PFSK-1 (cell line): ENCODE measurements around the gene OPCML.

ENCODE experiments used
- FOXP2 ChIP-seq: optimal IDR thresholded peaks from 2 replicates; pipeline ENCODE3; 2011; ENCODE audit warnings: borderline replicate concordance, control low read depth, inconsistent platforms; ENCODE audit not compliant: insufficient read depth; ENCODE audit errors: extremely low read length, extremely low read depth
- POLR2AphosphoS5 ChIP-seq: IDR thresholded peaks from 2 replicates; pipeline ENCODE4 v1.6.1; 2012; ENCODE audit warnings: low read depth, mild to moderate bottlenecking, control low read depth, low read length, moderate library complexity
- SIN3A ChIP-seq: IDR thresholded peaks from 2 replicates; pipeline ENCODE4 v1.6.1; 2012; ENCODE audit warnings: mild to moderate bottlenecking, low read length, moderate library complexity, borderline replicate concordance; ENCODE audit not compliant: insufficient read depth
- TAF1 ChIP-seq: IDR thresholded peaks from 2 replicates; pipeline ENCODE4 v1.6.1; 2012; ENCODE audit warnings: low read length, control low read depth, borderline replicate concordance; ENCODE audit not compliant: insufficient read depth
- TF ChIP-seq, protein P1 (sequence below), 2 experiments: IDR thresholded peaks; 2 replicates each; pipeline versions ENCODE4 v1.6.1 to v1.8.0; 2011 to 2012; ENCODE audit warnings: low read depth in 2 of 2, low read length in 2 of 2, control low read depth in 1 of 2, inconsistent platforms in 1 of 2, mild to moderate bottlenecking in 1 of 2, moderate library complexity in 1 of 2; ENCODE audit not compliant: insufficient read depth in 1 of 2

Gene OPCML

DNA sequence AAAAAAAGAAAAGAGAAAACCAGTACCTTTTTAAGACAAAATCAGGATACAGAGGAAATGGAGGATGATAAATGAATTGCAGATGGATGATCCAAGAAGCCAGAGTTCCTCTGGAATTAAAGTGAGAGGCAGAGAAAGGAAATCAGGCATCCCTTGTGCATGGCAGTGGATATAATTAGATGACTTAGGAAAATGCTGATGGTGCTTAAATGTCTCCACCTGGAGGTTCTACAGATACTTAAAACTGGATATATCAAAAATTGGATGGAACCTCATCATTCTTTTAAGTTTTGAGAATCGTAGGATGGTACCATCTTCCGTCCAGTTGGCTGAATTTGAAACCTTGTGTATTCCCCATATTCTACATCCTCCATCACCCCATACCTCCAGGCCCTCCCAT is 1121.9 kb downstream of the OPCML start:
- TF ChIP-seq SIN3A (no peak), FOXP2 (no peak), TAF1 (no peak), POLR2AphosphoS5 (no peak)
- TF ChIP-seq, protein P1, sequence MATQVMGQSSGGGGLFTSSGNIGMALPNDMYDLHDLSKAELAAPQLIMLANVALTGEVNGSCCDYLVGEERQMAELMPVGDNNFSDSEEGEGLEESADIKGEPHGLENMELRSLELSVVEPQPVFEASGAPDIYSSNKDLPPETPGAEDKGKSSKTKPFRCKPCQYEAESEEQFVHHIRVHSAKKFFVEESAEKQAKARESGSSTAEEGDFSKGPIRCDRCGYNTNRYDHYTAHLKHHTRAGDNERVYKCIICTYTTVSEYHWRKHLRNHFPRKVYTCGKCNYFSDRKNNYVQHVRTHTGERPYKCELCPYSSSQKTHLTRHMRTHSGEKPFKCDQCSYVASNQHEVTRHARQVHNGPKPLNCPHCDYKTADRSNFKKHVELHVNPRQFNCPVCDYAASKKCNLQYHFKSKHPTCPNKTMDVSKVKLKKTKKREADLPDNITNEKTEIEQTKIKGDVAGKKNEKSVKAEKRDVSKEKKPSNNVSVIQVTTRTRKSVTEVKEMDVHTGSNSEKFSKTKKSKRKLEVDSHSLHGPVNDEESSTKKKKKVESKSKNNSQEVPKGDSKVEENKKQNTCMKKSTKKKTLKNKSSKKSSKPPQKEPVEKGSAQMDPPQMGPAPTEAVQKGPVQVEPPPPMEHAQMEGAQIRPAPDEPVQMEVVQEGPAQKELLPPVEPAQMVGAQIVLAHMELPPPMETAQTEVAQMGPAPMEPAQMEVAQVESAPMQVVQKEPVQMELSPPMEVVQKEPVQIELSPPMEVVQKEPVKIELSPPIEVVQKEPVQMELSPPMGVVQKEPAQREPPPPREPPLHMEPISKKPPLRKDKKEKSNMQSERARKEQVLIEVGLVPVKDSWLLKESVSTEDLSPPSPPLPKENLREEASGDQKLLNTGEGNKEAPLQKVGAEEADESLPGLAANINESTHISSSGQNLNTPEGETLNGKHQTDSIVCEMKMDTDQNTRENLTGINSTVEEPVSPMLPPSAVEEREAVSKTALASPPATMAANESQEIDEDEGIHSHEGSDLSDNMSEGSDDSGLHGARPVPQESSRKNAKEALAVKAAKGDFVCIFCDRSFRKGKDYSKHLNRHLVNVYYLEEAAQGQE (IDR thresholded peaks at IDR 0.05; ENCODE audit: insufficient read depth in 1 of 2, low read depth in 2 of 2, low read length in 2 of 2) = no peak

DNA sequence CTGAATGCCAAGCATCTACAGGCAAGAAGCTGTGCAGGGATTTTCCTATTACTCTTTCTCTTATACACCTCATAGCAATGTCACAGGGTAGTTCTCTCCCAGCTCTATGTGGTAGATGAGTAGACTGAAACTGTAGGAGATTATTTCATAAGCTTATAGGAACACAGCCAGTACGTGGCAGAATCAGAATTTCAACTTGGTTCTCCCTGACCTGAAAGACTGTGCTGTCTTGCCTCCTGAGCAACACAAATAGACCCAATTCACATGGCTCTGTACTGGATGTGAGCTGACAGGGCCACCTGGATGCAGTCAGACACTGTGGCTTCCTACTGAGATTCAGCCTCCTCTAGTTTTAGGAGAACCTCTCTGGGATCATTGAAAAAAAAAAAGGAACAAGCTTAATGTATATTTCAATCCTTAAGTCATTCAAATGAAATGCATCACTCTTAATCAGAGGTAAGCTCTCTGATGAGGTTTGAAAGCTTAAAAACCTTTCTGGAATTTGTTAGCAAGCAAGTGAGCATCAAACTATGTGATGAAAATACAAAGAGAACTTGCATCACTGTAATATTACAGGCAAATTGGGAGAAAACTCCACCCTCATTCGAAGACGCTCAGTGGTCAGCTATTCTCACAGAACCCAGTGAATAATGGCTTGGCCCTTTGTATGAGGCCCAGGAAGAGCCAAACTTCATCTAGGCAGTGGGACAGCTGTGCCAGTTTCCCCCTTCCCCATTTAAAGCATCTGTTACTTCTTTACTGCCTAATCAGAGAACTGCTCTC is 1122.5 kb downstream of the OPCML start:
- TF ChIP-seq FOXP2 = no peak

DNA sequence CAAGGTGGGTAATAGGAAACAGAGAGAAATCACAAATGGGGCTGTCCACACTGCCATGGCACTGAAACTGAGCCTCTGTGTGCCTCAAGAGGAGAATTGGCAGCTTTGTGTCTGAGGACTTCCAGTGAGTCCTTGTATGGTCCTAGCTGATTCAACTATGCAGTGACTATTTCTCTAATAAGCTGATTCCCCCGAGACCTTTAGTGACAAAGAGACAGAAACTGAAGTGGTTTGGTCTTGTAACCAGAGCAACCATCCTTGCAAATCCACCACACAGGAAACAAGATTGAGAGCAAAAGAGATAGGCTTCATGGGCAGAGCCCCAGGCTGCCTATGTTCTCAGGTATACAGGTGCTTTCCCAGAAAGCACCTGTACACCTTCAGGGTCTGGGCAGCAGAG is 1123.4 kb downstream of the OPCML start:
- no peak for TF ChIP-seq POLR2AphosphoS5

DNA sequence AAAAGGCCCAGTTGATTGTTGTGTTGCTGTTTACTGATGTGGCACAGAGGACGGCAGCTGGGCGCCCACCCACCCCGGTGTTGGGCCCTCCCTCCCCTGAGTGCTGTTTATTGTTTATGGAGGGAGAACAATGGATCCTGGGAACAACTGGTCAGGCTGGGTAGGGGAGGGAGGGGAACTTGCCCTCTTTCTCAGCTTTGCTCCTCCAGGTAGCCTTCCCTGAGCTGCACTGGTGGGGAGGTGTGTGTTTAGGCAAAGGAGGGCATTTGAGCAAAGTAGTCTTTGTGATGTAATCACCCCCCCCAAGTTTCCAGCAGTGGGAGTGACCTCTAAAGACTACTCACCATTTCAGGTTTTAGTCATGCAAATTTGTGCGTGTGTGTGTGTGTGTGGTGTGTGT is 1126.6 kb downstream of the OPCML start:
- TF ChIP-seq FOXP2 (no peak), TAF1 (no peak), SIN3A (no peak), POLR2AphosphoS5 (no peak)
- TF ChIP-seq, protein P1 (IDR thresholded peaks at IDR 0.05; ENCODE audit: insufficient read depth in 1 of 2, low read depth in 2 of 2, low read length in 2 of 2) = no peak

DNA sequence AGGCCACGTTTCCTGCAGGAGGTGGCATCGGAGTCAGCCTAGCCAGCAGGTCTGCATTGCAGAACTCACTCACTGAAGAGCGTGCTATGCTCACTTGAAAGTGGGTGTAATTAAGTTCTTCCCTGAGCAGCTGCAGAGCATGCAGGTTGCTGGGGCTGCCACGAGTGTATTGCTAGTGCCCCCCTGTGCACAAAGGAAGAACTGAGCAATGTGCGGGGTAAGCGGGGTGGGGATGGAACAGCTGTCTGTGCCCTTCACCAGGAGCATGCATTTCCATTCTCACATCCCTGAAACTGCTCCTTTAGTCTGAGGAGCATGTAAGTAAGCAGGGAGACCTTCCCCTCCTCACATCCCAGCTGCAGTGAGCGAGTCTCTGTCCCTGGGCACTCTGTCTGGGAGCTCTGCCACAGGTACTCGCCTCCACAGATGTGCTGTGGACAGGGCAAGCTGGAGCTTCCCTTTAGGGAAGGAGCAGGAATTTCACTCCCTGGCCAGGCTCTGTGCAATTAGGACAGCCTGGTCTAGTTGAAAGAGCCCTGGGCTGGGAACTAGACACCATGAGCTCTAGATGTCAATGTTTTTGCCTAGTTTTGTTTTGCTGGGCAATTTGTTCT is 1130.1 kb downstream of the OPCML start:
- TF ChIP-seq TAF1 (no peak), FOXP2 (no peak), POLR2AphosphoS5 (no peak), SIN3A (no peak)
- TF ChIP-seq, protein P1 (IDR thresholded peaks at IDR 0.05; ENCODE audit: insufficient read depth in 1 of 2, low read depth in 2 of 2, low read length in 2 of 2) = no peak

DNA sequence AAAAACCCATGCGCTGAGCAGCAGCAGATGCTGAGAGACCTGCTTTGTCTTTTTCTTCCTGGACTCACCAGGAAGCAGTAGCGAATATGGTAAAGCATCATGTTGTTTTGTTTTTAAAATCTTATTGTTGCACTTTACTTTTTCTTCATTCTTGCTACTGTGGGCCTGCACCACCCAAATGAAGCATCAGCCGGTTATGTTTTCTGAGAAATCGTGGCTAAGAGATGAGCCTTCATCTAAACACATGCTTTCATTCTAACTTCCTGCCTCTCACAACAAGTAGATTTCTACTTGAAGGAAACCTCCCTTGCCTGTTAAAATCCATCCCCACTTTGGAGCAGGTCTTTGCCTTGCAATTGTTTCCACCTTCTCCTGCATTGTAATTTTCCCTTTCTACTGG is 1136.0 kb downstream of the OPCML start:
- TF ChIP-seq POLR2AphosphoS5 (no peak), TAF1 (no peak), FOXP2 (no peak), SIN3A (no peak)
- TF ChIP-seq, protein P1 (IDR thresholded peaks at IDR 0.05; ENCODE audit: insufficient read depth in 1 of 2, low read depth in 2 of 2, low read length in 2 of 2) = no peak
